GM19238 (cell line): ENCODE results near the gene APOE.
A peak's percentile ranks its signal among the peaks of the same experiment; 100 is the strongest.
"Not testable (repeated sequence)": the region's sequence is repeated elsewhere in the genome, so short reads cannot be mapped to it uniquely, and the experiment has no call there.

Source experiments
- DNase-seq: peaks from one replicate; pipeline ENCODE4 v3.0.0; 2011; ENCODE audit warnings: low spot score; ENCODE audit not compliant: insufficient read length

Gene APOE

DNA sequence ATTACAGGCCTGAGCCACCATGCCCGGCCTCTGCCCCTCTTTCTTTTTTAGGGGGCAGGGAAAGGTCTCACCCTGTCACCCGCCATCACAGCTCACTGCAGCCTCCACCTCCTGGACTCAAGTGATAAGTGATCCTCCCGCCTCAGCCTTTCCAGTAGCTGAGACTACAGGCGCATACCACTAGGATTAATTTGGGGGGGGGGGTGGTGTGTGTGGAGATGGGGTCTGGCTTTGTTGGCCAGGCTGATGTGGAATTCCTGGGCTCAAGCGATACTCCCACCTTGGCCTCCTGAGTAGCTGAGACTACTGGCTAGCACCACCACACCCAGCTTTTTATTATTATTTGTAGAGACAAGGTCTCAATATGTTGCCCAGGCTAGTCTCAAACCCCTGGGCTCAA, 4.2 kb downstream of the APOE start:
- no peak for DNase-seq

DNA sequence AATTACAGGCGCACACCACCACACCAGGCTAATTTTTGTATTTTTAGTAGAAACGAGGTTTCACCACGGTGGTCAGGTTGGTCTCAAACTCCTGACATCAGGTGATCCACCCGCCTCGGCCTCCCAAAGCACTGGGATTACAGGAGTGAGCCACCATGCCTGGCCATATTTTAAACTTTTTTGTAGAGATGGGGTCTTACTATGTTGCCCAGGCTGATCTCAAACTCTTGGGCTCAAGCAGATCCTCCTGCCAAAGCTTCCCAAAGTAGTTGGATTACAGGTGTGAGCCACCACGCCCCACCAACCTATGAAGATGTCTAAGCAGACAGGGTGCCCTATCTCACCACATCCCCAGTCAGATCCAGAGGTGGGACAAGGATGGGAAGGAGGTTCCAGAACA, 6.3 kb downstream of the APOE start:
- DNase-seq, result not testable (repeated sequence)

DNA sequence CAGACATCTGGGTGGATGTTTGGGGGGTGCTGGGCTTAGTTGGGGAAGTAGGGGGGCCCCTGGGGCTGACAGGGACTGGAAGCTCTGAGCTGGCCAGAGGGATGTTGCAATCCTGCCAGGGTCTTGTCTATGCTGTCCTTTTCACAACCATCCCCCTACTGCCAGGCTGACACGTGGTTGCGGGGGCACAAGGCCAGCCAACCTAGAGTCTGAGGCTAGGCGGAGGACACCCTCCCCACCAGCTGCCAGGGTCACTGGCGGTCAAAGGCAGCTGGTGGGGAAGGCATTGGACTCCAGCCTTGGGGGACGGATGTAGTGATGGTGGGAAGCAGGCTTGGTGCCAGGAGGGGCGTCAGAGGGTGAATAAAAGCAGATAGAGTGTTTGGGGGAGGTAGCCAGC, 7.3 kb downstream of the APOE start:
- DNase-seq, result no peak

DNA sequence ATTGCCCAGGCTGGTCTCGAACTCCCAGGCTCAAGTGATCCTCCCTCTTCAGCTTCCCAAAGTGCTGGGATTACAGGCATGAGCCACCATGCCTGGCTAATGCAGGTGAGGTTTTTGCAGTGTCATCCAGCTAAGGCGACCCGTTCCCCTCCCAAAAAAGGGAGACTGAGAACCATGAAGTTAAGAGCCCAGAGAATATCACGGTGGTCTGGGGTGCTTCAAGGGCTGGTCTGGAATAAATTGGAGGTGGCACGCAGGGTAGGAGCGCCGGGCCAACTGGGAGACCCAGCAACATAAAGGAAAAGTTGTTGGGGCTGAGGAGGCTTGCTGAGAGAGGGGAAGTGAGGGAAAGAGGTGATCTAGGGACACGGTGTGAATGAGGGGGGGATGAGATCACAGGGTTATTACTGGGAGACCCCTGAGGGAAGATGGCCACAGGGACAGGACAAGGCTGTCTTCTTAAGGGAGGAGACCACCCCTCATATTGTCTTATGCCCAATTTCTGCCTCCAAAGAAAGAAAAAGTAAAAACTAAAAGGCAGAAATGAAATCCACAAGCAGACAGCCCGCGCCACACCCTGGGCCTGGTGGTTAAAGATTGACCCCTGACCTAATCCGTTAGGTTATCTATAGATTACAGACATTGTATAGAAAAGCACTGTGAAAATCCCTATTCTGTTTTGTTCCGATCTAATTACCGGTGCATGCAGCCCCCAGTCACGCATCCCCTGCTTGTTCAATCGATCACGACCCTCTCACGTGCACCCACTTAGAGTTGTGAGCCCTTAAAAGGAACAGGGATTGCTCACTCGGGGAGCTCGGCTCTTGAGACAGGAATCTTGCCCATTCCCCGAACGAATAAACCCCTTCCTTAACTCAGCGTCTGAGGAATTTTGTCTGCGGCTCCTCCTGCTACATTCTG, 8.2 kb downstream of the APOE start:
- DNase-seq, result not testable (repeated sequence)

DNA sequence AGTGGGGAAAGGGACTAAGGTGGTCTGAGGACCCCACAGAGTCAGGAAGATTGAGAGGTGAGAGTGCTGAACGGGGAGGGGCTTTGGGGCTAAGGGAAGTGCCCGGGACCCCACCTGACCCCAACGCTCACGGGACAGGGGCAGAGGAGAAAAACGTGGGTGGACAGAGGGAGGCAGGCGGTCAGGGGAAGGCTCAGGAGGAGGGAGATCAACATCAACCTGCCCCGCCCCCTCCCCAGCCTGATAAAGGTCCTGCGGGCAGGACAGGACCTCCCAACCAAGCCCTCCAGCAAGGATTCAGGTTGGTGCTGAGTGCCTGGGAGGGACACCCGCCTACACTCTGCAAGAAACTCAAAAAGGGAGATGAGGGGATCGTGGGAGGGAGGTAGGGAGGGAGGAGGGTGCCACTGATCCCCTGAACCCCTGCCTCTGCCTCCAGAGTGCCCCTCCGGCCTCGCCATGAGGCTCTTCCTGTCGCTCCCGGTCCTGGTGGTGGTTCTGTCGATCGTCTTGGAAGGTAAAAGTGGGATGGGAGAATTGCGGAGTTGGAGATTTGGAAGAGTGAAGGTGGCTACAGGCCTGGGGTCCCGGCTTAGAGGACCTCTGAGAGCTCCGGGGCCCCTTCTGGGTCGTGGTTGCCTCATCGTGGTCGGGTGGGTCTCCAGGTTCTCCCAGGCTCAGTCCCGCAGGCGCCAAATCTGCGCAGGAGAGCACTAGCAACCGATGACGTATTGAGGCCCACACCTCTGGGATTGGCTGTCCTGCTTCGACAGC, 9.0 kb downstream of the APOE start, which contains the start of gene APOC1:
TSS of gene APOC1 (plus strand) at position 176 of the 774 bp plus-strand sequence. CDS start at position 460, 284 bp downstream.
- DNase-seq, result peak; percentile 98

DNA sequence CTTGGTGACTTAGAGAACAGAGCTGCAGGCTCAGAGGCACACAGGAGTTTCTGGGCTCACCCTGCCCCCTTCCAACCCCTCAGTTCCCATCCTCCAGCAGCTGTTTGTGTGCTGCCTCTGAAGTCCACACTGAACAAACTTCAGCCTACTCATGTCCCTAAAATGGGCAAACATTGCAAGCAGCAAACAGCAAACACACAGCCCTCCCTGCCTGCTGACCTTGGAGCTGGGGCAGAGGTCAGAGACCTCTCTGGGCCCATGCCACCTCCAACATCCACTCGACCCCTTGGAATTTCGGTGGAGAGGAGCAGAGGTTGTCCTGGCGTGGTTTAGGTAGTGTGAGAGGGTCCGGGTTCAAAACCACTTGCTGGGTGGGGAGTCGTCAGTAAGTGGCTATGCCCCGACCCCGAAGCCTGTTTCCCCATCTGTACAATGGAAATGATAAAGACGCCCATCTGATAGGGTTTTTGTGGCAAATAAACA, 18.7 kb downstream of the APOE start:
- DNase-seq, result no peak

DNA sequence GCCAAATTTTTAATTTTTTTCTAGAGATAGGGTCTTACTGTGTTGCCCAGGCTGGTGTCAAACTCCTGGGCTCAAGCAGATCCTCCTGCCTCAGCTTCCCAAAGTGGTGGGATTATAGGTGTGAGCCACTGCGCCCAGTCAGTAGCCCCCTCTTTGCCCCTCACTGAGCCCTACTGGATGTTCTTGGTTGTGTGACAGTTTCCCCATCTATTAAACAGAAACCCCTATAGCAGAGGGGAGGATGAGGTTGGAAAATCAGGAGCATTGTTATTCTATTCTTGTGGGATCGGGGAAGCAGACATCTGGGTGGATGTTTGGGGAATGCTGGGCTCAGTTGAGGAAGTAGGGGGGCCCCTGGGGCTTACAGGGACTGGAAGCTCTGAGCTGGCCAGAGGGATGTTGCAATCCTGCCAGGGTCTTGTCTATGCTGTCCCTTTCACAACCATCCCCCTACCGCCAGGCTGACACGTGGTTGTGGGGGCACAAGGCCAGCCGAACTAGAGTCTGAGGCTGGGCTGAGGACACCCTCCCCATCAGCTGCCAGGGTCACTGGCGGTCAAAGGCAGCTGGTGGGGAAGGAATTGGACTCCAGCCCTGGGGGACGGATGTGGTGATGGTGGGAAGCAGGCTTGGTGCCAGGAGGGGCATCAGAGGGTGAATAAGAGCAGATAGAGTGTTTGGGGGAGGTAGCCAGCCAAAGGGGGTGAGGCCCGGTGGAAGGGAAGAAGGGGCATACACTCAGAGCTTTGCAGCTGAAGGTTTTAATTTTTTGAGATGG, 19.7 kb downstream of the APOE start:
- DNase-seq, result no peak

DNA sequence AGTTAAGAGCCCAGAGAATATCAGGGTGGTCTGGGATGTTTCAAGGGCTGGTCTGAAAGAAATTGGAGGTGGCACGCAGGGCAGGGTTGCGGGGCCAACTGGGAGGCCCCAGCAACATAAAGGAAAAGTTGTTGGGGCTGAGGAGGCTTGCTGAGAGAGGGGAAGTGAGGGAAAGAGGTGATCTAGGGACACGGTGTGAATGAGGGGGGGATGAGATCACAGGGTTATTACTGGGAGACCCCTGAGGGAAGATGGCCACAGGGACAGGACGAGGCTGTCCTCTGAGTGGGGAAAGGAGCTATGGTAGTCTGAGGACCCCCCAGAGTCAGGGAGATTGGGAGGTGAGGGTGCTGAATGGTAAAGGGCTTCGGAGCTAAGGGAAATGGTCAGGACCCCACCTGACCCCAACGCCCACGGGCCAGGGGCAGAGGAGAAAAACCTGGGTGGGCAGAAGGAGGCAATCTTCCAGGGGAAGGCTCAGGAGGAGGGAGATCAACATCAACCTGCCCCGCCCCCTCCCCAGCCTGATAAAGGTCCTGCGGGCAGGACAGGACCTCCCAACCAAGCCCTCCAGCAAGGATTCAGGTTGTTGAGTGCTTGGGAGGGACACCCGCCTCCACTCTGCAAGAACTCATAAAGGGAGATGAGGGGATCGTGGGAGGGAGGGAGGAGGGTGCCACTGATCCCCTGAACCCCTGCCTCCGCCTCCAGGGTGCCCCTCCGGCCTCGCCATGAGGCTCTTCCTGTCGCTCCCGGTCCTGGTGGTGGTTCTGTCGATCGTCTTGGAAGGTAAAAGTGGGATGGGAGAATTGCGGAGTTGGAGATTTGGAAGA, 20.9 kb downstream of the APOE start:
- DNase-seq, result not testable (repeated sequence)

DNA sequence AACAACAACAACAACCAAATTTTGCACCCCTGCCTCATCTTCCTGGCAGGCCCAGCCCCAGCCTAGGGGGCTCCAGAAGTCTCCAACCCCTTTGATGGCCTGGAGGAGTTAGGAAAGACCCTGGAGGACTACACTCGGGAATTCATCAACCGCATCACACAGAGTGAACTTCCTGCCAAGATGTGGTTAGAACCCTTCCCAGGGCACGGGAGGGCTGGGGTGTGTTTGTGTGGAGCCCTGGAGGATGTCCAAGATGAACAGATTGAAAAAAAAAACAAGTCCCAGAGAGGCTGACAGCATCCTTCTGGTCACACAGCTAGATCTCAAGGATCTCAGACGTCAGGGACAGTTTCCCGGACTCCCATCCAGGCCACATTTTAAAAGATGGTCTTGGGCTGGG, 22.1 kb downstream of the APOE start:
- DNase-seq, result no peak

DNA sequence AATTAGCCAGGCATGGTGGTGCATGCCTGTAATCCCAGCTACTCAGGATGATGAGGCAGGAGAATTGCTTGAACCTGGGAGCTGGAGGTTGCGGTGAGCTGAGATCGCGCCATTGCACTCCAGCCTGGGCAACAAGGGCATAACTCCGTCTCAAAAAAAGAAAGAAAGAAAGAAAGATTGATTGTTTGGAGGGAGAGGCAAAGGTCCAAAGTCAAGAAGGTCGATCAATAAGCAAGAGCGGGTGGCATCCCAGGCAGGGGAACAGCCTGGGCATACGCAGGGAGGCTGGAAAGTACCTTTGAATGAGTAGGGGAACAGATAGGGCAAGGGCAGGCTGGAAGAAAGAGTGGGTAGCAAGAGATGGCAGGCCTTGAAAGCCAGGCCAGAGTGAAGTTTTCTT, 24.5 kb downstream of the APOE start:
- no peak for DNase-seq

DNA sequence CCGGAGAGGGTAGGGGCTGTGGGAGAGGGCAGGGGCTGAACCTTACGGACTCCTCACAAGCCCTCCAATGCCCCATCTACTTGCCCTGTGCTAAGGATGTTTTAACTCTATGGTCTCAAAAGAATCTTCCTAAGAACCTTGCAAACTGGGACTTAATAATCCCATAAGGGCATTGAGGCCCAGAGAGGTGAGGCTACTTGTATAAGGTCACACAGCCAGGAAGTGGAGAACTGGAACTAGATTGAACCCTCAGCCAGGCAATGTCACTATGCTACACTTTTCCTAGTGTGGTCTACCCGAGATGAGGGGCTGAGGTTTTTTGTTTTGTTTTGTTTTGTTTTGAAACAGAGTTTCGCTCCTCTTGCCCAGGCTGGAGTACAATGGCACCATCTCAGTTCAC, 25.9 kb downstream of the APOE start:
- DNase-seq, result no peak

DNA sequence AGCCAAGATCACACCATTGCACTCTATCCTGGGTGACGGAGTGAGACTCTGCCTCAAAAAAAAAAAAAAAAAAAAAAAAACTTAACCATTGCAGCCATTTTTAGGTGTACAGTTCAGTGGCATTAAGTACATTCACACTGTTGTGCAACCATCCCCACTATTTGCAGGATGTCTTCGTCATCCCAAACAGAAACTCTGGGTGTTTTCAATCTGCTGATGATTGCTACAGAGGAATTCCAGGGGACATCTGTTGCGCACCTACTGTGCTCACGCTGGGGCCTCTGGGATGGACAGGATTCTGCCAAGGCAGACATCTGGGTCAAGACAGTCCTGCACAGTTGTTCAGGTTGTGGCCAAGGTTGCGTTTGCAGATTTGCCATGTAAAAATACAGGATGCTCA, 34.1 kb downstream of the APOE start:
- DNase-seq, result no peak

DNA sequence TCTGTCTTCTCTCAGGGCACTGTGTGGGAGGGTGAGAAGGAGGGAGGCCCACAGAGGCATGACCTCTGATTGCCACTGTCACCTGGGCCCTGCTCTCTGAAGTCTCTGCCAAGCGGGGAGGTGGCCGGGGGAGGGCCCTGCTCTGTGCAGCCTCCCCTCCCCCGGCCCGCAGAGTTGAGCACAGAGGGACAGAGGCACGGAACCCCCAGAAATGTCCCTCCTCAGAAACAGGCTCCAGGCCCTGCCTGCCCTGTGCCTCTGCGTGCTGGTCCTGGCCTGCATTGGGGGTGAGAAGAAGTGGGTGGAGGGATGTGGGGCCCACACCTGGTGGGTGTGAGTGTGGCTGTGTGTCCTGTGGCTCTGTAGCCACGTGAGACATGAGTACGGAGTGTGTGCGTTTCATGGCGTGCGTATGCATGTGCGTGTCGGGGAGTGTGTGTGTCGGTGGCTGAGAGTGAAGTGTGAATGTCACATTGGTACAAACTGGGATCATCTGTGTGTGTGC, 36.5 kb downstream of the APOE start, which contains the start of gene APOC4:
TSS of gene APOC4 (plus strand) at position 171 of the 505 bp plus-strand sequence. CDS start at position 212, 41 bp downstream.
- DNase-seq, result no peak

DNA sequence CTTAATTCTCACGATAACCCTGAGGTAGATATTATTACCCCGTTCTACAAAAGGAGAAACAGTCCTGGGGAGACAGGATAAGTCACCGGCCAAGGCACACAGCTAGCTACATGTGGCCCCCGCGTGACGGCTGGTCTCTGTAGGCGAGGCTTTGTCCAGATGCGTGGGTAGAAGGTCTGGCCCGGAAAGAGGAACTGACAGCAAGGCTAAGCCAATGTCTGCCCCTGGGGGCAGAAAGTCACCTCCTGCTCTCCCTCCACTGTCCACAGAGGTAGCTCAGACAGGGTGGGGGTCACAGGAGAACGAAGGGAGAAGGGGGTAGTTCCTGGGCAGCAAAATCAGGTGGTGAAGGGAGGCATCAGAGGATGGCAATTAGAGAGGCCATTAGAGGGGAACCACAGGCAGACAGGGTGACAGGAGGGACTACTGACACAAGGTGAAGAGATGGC, 38.2 kb downstream of the APOE start:
- DNase-seq, result peak; percentile 59

DNA sequence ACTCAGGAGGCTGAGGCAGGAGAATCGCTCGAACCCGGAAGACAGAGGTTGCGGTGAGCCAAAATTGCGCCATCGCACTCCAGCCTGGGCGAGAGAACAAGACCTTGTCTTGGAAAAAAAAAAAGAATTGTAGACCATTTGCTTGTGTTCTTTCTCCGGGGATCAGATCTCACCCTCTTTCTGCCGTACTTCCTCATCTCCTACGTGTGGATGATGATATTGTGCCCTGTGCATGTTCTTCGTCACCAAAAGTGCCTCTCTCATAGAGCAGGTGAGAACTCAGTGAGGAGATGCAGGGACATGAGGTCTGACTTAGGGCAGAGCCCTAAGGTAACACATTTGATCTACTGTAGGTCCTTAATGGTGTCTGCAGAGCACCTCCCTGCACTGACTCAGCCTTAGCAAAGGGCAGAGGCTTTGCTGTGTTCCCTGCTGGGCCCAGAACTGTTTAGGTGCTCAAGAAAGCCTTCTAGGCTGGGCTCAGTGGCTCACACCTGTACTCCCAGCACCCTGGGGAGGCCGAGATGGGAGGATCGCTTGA, 41.5 kb downstream of the APOE start:
- DNase-seq, result no peak

DNA sequence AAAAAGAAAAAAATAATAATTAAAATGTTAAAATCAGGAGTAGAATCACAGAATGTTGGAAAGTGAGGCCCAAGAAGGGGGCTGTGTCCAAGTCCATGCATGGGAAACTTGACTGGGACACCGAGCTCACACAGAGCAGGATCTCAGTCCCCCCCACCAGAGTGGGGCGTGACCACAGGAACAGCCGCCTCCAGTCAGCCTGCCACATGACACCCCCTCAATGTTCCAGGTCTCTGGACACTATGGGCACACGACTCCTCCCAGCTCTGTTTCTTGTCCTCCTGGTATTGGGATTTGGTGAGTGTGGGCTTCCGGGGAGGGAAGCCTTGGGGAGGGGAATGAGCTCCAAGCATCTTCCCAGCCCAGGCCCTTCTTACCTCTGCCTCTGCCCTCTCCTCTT, 42.6 kb downstream of the APOE start:
- DNase-seq, result no peak

DNA sequence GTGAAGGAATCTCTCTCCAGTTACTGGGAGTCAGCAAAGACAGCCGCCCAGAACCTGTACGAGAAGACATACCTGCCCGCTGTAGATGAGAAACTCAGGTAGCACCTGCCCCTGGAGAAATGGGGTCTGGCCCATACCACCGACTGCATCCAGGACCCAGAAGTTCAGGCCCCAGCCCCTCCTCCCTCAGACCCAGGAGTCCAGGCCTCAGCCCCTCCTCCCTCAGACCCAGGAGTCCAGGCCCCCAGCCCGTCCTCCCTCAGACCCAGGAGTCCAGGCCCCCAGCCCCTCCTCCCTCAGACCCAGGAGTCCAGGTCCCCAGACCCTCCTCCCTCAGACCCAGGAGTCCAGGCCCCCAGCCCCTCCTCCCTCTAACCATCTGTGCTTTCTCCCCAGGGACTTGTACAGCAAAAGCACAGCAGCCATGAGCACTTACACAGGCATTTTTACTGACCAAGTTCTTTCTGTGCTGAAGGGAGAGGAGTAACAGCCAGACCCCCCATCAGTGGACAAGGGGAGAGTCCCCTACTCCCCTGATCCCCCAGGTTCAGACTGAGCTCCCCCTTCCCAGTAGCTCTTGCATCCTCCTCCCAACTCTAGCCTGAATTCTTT, 43.3 kb downstream of the APOE start:
- DNase-seq, result no peak

DNA sequence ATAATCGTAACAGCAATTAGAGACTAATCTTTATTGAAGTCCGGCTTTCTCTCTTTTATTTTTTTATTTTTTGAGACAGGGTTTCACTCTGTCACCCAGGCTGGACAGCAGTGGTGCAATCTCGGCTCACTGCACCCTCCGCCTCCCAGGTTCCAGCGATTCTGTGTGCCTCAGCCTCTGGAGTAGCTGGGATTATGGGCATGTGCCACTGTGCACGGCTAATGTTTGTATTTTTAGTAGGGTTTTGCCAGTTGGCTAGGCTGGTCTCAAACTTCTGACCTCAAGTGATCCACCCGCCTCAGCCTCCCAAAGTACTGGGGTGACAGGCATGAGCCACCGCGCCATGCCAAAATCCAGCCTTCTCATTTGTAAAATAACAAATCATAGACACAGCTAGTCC, 44.0 kb downstream of the APOE start:
- no peak for DNase-seq
